Common myeloid progenitor, CD34-positive (primary cell): Measurements from ENCODE around the gene CDO1.

ENCODE experiments used
- CTCF ChIA-PET: fragments of 350-600 bp; sonication (Branson Sonifier 250); formaldehyde crosslinking; loops from one replicate; lab custom pipeline; 2021; ENCODE audit warnings: antibody characterized with exemption; lab: Charles Lee
- POLR2A ChIA-PET: fragments of 350-600 bp; sonication (Branson Sonifier 250); formaldehyde crosslinking; loops from one replicate; lab custom pipeline; 2021; ENCODE audit warnings: antibody characterized with exemption; lab: Charles Lee
- DNase-seq, 3 donors: peaks; one replicate each; pipeline versions ENCODE4 v3.0.0 to v3.0.0-alpha.2; 2013
- H3K27ac ChIP-seq, 2 experiments: 1 replicate in 1 of 2; 2 replicates in 1 of 2; pipeline ENCODE4 v1.7.0; 2013; ENCODE audit warnings: inconsistent platforms in 2 of 2, low read length in 2 of 2, mild to moderate bottlenecking in 2 of 2, low read depth in 1 of 2, moderate library complexity in 1 of 2; ENCODE audit not compliant: severe bottlenecking in 2 of 2, insufficient read depth in 1 of 2, poor library complexity in 1 of 2
- H3K27me3 ChIP-seq, 5 experiments: replicated peaks in 2 of 5; 1 replicate in 3 of 5; 2 replicates in 2 of 5; pipeline versions ENCODE4 v1.6.1 to v1.7.0; 2013; ENCODE audit warnings: low read length in 4 of 5, mild to moderate bottlenecking in 2 of 5, moderate library complexity in 2 of 5, inconsistent platforms in 1 of 5; ENCODE audit not compliant: insufficient read depth in 5 of 5, control insufficient read depth in 4 of 5
- H3K36me3 ChIP-seq, 4 experiments: 1 replicate in 2 of 4; 2 replicates in 2 of 4; pipeline versions ENCODE4 v1.6.1 to v1.7.0; 2013; ENCODE audit warnings: low read length in 3 of 4, control low read depth in 1 of 4, mild to moderate bottlenecking in 1 of 4; ENCODE audit not compliant: control insufficient read depth in 4 of 4, insufficient read depth in 4 of 4
- H3K4me1 ChIP-seq, 4 experiments: 1 replicate in 3 of 4; 2 replicates in 1 of 4; pipeline versions ENCODE4 v1.6.1 to v1.7.1; 2013; ENCODE audit warnings: low read length in 3 of 4, mild to moderate bottlenecking in 3 of 4, control low read depth in 1 of 4, inconsistent platforms in 1 of 4, moderate library complexity in 1 of 4; ENCODE audit not compliant: control insufficient read depth in 4 of 4, insufficient read depth in 4 of 4; ENCODE audit errors: control extremely low read depth in 1 of 4
- H3K4me3 ChIP-seq, 7 experiments: 1 replicate in 4 of 7; 2 replicates in 3 of 7; pipeline versions ENCODE4 v1.5.1 to v1.7.0; 2013; ENCODE audit warnings: mild to moderate bottlenecking in 7 of 7, low read length in 6 of 7, moderate library complexity in 6 of 7, inconsistent platforms in 2 of 7, low read depth in 2 of 7, control low read depth in 1 of 7; ENCODE audit not compliant: insufficient read depth in 4 of 7, control insufficient read depth in 1 of 7; ENCODE audit errors: extremely low read depth in 1 of 7
- H3K9me3 ChIP-seq, 5 experiments: 1 replicate in 4 of 5; 2 replicates in 1 of 5; pipeline versions ENCODE4 v1.6.1 to v1.7.1; 2013; ENCODE audit warnings: low read length in 4 of 5, mild to moderate bottlenecking in 2 of 5, inconsistent platforms in 1 of 5, low read depth in 1 of 5, moderate library complexity in 1 of 5; ENCODE audit not compliant: control insufficient read depth in 4 of 5, insufficient read depth in 2 of 5; ENCODE audit errors: control extremely low read depth in 1 of 5
- WGBS: methylation state at CpG from one replicate; pipeline ENCODE4 v1.1.5; 2013; ENCODE audit not compliant: insufficient coverage; 5-methylcytosine and 5-hydroxymethylcytosine counted together

Gene CDO1

GRCh38 chr5:115815693-115816225 lies 700 bp downstream of the CDO1 start:
- no peaks in the 10 kb centered on the region for H3K36me3 ChIP-seq
- ChIA-PET POLR2A (no interaction called here), CTCF (interaction anchor here (1.8 kb wide), 1 partner anchor 9 kb away, joined by 5 read pairs; no protein-coding TSS in a partner anchor)
- peak overlapping the region; percentile 16 to 77 (median 66) for H3K4me3 ChIP-seq
- no peak overlapping the region for H3K27ac ChIP-seq
- H3K4me1 ChIP-seq = peaks cover 0 to 19% (median 15%) of the 10 kb centered on the region in 4 experiments
- DNase-seq = no peak
- peaks cover 0 to 3% (median 0%) of the 10 kb centered on the region in 5 experiments for H3K9me3 ChIP-seq
- WGBS = 2% methylated on average over 45 of the region's 48 CpGs
- peaks cover 18 to 72% (median 38%) of the 10 kb centered on the region in 5 experiments for H3K27me3 ChIP-seq

- POLR2A ChIA-PET = no interaction called here
- WGBS = 17% methylated on average over 20 of the region's 21 CpGs
- Histone ChIP-seq H3K27ac (no peak overlapping the region), H3K4me1 (peaks cover 0 to 19% (median 15%) of the 10 kb centered on the region in 4 experiments), H3K27me3 (peaks cover 18 to 71% (median 36%) of the 10 kb centered on the region in 5 experiments), H3K9me3 (peaks cover 0 to 3% (median 0%) of the 10 kb centered on the region in 5 experiments), H3K4me3 (peak overlapping the region in 5 of 7 experiments; percentile 33 to 77 (median 66)), H3K36me3 (no peaks in the 10 kb centered on the region)
- CTCF ChIA-PET = interaction anchor here (1.8 kb wide), 1 partner anchor 9 kb away, joined by 5 read pairs; no protein-coding TSS in a partner anchor
- DNase-seq = peak; percentile 13 to 46 (median 31)
Measured at GRCh38 chr5:115815006-115815692, 1.3 kb downstream of the CDO1 start.

GRCh38 chr5:115813719-115814118 lies 2.7 kb downstream of the CDO1 start:
- peak in 2 of 3 donors; percentile 20 to 31 for DNase-seq
- POLR2A ChIA-PET = no interaction called here
- Histone ChIP-seq H3K36me3 (no peaks in the 10 kb centered on the region), H3K4me1 (peaks cover 0 to 19% (median 15%) of the 10 kb centered on the region in 4 experiments), H3K27me3 (peaks cover 18 to 60% (median 36%) of the 10 kb centered on the region in 5 experiments), H3K9me3 (peaks cover 0 to 3% (median 0%) of the 10 kb centered on the region in 5 experiments), H3K27ac (no peak overlapping the region), H3K4me3 (no peak overlapping the region)
- CTCF ChIA-PET = no interaction called here
- 88% methylated on average over 4 of the region's 5 CpGs for WGBS

GRCh38 chr5:115812372-115812771 lies 4.1 kb downstream of the CDO1 start:
- no peak for DNase-seq
- Histone ChIP-seq H3K9me3 (peaks cover 0 to 3% (median 0%) of the 10 kb centered on the region in 5 experiments), H3K27me3 (peaks cover 17 to 48% (median 31%) of the 10 kb centered on the region in 5 experiments), H3K36me3 (no peaks in the 10 kb centered on the region), H3K27ac (no peak overlapping the region), H3K4me3 (no peak overlapping the region), H3K4me1 (peaks cover 0 to 19% (median 15%) of the 10 kb centered on the region in 4 experiments)
- ChIA-PET CTCF (no interaction called here), POLR2A (no interaction called here)
- 83% methylated on average over 1 of the region's 1 CpG for WGBS

GRCh38 chr5:115811406-115811805 lies 5.1 kb downstream of the CDO1 start:
- ChIA-PET POLR2A (no interaction called here), CTCF (no interaction called here)
- Histone ChIP-seq H3K4me3 (no peak overlapping the region), H3K36me3 (no peaks in the 10 kb centered on the region), H3K4me1 (peaks cover 0 to 13% (median 10%) of the 10 kb centered on the region in 4 experiments), H3K9me3 (peaks cover 0 to 3% (median 0%) of the 10 kb centered on the region in 5 experiments), H3K27ac (no peak overlapping the region), H3K27me3 (peaks cover 17 to 40% (median 29%) of the 10 kb centered on the region in 5 experiments)
- no peak for DNase-seq

- Histone ChIP-seq H3K27ac (no peak overlapping the region), H3K27me3 (peaks cover 17 to 33% (median 26%) of the 10 kb centered on the region in 5 experiments), H3K9me3 (peaks cover 0 to 3% (median 0%) of the 10 kb centered on the region in 5 experiments), H3K4me1 (peaks cover 0 to 7% (median 3%) of the 10 kb centered on the region in 4 experiments), H3K4me3 (no peak overlapping the region), H3K36me3 (no peaks in the 10 kb centered on the region)
- DNase-seq = no peak
- POLR2A ChIA-PET = no interaction called here
- CTCF ChIA-PET = no interaction called here
Measured at GRCh38 chr5:115810761-115811160, 5.7 kb downstream of the CDO1 start.

- no peak for DNase-seq
- no peaks in the 10 kb centered on the region for H3K36me3 ChIP-seq
- no peak overlapping the region for H3K27ac ChIP-seq
- no CpG with 5 or more reads among the region's 2 CpGs for WGBS
- ChIA-PET POLR2A (no interaction called here), CTCF (no interaction called here)
- no peak overlapping the region for H3K4me3 ChIP-seq
- peaks cover 15 to 25% (median 20%) of the 10 kb centered on the region in 5 experiments for H3K27me3 ChIP-seq
- no peaks in the 10 kb centered on the region for H3K4me1 ChIP-seq
- H3K9me3 ChIP-seq = peaks cover 0 to 3% (median 0%) of the 10 kb centered on the region in 5 experiments
Measured at GRCh38 chr5:115809946-115810345, 6.5 kb downstream of the CDO1 start.
